BLaER1 (cell line): ENCODE data around the gene SPAG5.

ENCODE experiments used
- H3K27ac ChIP-seq: shearing (Covaris generic); formaldehyde crosslinking; 2 replicates; pipeline ENCODE4 v1.8.1; 2022
- H3K27me3 ChIP-seq: shearing (Covaris generic); formaldehyde crosslinking; 2 replicates; pipeline ENCODE4 v1.8.1; 2022
- H3K36me3 ChIP-seq: shearing (Covaris generic); formaldehyde crosslinking; 2 replicates; pipeline ENCODE4 v1.8.1; 2022
- H3K4me1 ChIP-seq: shearing (Covaris generic); formaldehyde crosslinking; 2 replicates; pipeline ENCODE4 v1.8.1; 2022
- H3K4me2 ChIP-seq: shearing (Covaris generic); formaldehyde crosslinking; 2 replicates; pipeline ENCODE4 v1.8.1; 2022
- H3K4me3 ChIP-seq: shearing (Covaris generic); formaldehyde crosslinking; 2 replicates; pipeline ENCODE4 v1.8.1; 2022
- H3K9ac ChIP-seq: shearing (Covaris generic); formaldehyde crosslinking; 2 replicates; pipeline ENCODE4 v1.8.1; 2022
- H3K9me3 ChIP-seq: shearing (Covaris generic); formaldehyde crosslinking; 2 replicates; pipeline ENCODE4 v1.8.1; 2022
- H4K20me1 ChIP-seq: shearing (Covaris generic); formaldehyde crosslinking; 2 replicates; pipeline ENCODE4 v1.8.1; 2022
- Cebpa-rat ChIP-seq: shearing (Covaris generic); IDR thresholded peaks from 2 replicates; pipeline ENCODE4 v1.8.1; 2022

The SPAG5 gene

DNA sequence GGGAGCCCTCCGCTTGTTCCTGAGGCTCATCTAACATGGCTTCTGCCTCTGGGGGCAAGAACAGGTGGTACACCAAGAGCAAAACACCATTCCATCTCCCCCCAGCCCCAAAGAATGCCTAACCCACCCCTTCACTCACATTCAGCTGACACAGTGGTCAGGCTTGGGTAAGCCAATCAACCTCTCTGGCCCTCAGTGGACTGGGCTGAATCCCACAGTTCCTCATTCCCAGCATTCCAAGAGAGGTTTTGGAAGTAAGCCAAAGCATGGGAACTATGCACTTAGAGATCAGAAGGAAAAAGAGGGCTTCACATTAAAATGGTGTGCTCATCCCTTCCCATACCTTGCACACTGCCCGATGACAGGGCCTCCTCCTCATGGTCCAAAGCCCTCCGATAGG, 35.4 kb downstream of the SPAG5 start:
- Histone ChIP-seq H3K9ac (no peak overlapping the region), H4K20me1 (peaks cover 40% of the 10 kb centered on the region), H3K4me2 (no peak overlapping the region), H3K9me3 (no peaks in the 10 kb centered on the region), H3K36me3 (peaks cover 76% of the 10 kb centered on the region), H3K4me3 (no peak overlapping the region), H3K27me3 (no peaks in the 10 kb centered on the region), H3K27ac (no peak overlapping the region), H3K4me1 (peaks cover 16% of the 10 kb centered on the region)
- no peak for TF ChIP-seq Cebpa-rat

DNA sequence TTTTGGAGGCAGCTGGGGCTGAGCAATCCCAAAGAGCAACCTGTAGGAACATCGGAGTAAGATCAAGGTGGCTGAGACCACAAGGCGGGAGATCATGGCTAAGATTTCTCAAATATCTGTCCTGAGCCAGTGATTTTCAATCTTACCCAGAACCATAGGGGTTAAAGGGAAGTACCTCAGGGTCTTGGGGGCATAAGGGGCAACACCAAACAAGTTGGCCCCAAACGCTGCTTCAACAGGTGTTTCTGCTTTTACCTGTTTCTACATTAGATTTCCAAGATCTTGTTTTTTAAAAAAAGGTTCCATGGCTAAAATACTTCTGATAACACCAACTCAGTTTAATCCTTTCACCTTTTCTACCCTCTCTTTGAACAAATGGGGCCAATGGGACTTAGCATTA, 43.8 kb downstream of the SPAG5 start:
- Histone ChIP-seq H4K20me1 (peaks cover 19% of the 10 kb centered on the region), H3K9ac (no peak overlapping the region), H3K9me3 (no peaks in the 10 kb centered on the region), H3K4me2 (no peak overlapping the region), H3K4me3 (no peak overlapping the region), H3K27ac (no peak overlapping the region), H3K4me1 (peaks cover 23% of the 10 kb centered on the region), H3K27me3 (no peaks in the 10 kb centered on the region), H3K36me3 (peaks cover 71% of the 10 kb centered on the region)
- TF ChIP-seq Cebpa-rat, result no peak

DNA sequence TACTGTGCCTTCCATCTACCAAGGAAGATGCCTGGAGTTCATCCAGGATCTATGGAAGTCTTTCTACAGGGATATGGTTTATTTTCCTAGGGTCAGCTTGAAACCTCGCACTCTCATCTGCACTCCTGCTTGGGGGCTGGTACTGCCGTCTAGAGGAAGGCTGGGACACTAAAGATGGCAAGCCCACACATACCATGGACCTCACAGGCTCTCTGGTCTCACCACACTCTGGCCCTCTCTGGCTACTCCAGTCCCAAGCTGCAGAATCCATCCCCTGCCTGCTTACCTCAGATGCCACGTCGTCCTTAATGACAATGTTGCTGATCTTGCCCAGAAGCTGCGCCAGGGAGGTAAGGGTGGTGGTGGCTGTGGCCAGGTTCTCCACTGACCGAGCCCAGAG, 44.3 kb downstream of the SPAG5 start:
- Histone ChIP-seq H3K36me3 (peaks cover 66% of the 10 kb centered on the region), H3K9me3 (no peaks in the 10 kb centered on the region), H3K4me1 (peaks cover 27% of the 10 kb centered on the region), H3K4me3 (no peak overlapping the region), H3K27me3 (no peaks in the 10 kb centered on the region), H3K9ac (no peak overlapping the region), H4K20me1 (peaks cover 24% of the 10 kb centered on the region), H3K27ac (no peak overlapping the region), H3K4me2 (no peak overlapping the region)
- no peak for TF ChIP-seq Cebpa-rat

DNA sequence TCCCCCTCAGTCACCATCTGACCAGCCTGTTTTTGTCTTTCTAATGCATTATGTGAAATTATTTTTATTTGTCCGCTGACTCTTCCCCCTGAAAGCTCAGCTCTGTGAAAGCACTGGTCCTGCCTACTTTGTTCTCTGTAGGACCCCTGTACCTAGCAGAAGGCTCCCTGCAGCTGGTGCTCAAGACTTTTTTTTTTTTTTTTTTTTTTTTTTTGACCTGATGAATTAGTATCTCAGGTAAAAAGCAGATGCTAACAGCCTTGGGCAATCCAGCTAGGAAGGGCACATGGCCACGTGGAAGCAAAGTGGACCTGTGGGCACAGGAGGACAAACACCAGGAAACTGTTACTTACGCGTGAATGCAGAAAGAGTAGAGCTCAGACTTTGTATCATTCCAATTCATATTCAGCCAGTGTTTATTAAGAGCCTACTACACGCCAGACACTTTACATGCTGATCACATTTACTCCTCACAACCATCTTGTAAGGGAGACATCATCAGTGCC, 45.8 kb downstream of the SPAG5 start:
- TF ChIP-seq Cebpa-rat, result no peak
- Histone ChIP-seq H3K4me1 (peaks cover 42% of the 10 kb centered on the region), H3K27me3 (no peaks in the 10 kb centered on the region), H3K36me3 (peaks cover 51% of the 10 kb centered on the region), H3K27ac (no peak overlapping the region), H4K20me1 (peaks cover 26% of the 10 kb centered on the region), H3K9me3 (no peaks in the 10 kb centered on the region), H3K4me2 (peak overlapping the region; percentile 95), H3K9ac (no peak overlapping the region), H3K4me3 (no peak overlapping the region)

DNA sequence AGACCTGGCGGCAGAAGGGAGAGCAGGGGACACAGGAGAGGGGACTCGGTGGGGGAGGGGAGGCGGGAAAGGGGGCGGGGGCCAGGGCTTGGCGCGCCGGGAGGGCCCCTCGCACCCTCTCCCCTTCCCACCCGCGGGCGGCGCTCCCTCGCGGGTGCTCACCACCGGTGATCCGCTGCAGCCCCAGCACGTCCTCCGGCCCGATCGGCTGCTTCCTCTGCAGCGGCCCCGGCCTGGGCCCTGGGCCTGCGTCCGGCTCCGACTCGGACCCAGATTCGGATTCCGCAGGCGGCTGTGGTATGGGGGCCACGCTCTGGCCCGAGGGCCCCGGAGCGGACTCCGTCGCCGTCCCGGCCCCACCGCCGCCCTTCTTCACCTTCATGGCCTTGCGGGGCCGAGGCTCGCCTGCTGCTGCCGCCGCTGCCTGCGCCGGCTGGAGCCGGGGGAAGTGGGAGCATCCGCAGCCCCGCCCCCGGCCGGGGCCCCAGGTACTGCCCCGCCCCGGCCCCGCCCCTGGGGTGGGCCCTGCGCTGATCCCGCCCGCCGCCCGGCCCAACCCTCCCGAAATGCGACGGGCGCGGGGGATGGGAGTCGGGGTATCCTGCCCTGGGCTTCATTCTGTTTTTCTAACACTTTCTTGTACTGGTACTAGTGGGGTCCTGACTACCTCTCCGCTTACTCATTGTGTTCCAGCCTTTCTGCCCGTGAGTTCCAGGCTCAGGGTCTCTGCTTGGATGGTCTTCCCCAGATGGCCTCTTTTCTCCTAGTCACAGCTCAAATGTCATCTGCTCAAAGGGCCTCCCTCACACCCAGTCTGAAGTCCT, 46.4 kb downstream of the SPAG5 start, which contains the start of gene UNC119:
Gene UNC119, minus strand, starts transcription at position 449 of the 824 bp plus-strand sequence. Its CDS starts 67 bp downstream, at position 382.
- no peak within 1 kb of the TSS for H3K27ac ChIP-seq

DNA sequence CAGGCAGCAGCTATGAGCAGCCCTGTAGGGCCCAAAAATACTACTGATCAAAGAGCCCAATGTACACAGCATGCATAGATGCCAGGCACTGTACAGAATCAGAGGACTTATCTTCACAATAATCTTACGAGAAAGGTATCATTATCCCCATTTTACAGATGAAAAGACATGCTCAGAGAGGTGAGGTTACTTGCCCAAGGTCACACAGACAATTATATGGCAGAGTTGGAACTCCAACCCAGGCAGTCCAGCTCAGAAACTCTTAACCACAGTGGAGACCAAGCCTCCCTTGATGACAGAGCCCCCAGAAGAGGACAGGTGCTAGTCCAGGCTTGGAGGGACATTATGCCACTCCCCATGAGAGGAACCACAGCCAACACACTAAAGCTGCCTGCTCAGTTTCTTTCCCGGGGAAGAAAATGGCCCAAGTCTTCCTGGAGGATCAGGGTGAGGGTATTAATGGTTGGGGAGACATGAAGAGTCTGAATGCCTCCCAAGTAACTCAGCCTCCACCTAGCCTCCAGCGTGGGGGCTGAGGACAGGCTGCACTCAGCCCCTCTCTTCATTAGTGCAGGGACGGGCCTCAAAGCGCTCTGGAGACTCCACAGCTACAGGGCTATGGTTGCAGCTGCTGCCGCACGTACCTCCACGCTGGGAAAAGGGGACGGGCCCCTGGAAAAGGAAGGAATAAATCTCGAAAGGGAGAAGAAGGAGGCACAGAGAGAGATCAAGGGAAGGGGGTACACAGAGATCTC, 47.2 kb downstream of the SPAG5 start:
- peaks cover 45% of the 10 kb centered on the region for H3K36me3 ChIP-seq
- no peaks in the 10 kb centered on the region for H3K27me3 ChIP-seq
- no peak overlapping the region for H3K27ac ChIP-seq
- peaks cover 52% of the 10 kb centered on the region for H3K4me1 ChIP-seq
- no peak for TF ChIP-seq Cebpa-rat
- peak overlapping the region; percentile 85 for H3K4me3 ChIP-seq
- H3K9ac ChIP-seq, result peak overlapping the region; percentile 80
- H3K9me3 ChIP-seq, result no peaks in the 10 kb centered on the region
- H4K20me1 ChIP-seq, result peaks cover 26% of the 10 kb centered on the region
- H3K4me2 ChIP-seq, result peak overlapping the region; percentile 95

More for the DNA sequence above, 46.4 kb downstream of the SPAG5 start, which contains the start of gene UNC119:
- TF ChIP-seq Cebpa-rat, result no peak
- Histone ChIP-seq H3K27me3 (no peaks in the 10 kb centered on the region), H3K9ac (peak within 1 kb of the TSS; percentile 80), H3K9me3 (no peaks in the 10 kb centered on the region), H3K4me2 (peak within 1 kb of the TSS; percentile 95), H3K4me3 (peak within 1 kb of the TSS; percentile 85), H3K36me3 (peaks cover 45% of the 10 kb centered on the region), H4K20me1 (peaks cover 26% of the 10 kb centered on the region), H3K4me1 (peaks cover 49% of the 10 kb centered on the region)

DNA sequence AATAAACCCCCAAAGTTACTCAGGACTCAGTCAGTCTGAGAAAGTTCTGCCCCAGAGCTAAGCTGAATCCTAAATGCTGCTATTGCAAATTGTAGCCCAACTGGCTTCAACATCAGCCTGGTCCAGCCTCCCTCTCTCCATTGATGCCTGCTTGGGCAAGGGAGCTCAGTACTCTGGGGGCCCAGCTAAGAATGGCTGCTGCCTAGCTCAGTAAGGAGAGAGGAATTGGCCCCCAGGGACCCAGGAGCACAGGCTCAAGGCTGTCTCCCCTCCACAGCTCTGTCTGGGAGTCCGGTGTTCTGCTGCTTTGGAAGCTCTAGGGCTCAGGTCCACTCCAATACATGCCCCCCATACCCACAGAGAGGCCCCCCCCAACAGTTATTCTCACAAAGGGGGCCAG, 48.0 kb downstream of the SPAG5 start:
- H3K4me1 ChIP-seq, result peaks cover 52% of the 10 kb centered on the region
- no peaks in the 10 kb centered on the region for H3K9me3 ChIP-seq
- H4K20me1 ChIP-seq, result peaks cover 26% of the 10 kb centered on the region
- peak overlapping the region; percentile 95 for H3K4me2 ChIP-seq
- TF ChIP-seq Cebpa-rat, result no peak
- no peak overlapping the region for H3K9ac ChIP-seq
- H3K27ac ChIP-seq, result no peak overlapping the region
- no peak overlapping the region for H3K4me3 ChIP-seq
- H3K27me3 ChIP-seq, result no peaks in the 10 kb centered on the region
- peaks cover 38% of the 10 kb centered on the region for H3K36me3 ChIP-seq

DNA sequence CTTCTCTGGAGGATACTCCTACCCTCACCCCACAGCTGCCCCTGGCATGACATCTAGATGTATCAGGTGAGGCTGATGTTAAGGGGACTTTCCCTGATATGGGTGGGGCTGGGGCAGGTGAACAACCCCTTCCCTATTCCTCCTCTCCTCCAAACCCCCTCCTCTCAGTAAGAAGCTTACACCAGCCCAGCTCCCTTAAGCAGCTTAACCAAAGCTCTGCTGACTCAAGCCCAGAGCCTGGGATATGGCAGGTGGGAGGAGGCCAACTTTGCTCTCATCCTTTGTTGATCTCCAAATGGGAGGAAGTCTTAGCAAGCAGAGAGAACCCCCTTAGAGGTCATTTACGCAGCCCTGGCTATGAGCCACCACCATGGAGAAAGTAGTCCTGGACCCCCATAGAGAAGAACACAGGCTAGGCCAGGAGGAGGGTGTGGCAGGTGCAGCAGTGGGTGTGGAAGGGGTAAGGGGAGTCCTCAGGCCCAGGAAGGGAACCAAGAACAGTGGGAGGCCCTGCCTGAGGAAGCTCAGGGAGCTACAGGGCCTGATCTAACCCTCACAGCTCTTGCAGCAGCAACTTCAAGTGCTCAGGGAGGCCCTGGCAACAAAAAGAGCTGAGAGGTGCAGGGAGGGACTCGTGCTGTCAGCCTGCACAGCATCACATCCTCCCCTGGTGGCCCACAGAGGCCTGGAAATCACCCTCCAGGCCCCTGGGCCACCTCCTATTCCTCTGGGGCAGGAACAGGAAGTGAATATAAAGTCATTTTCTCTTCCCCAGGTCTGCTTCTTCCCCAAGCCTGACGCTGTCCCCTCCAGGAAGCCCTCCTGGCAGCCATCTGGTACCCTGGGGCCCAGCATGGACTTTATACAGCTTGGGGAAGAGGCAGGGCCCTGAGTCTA, 49.3 kb downstream of the SPAG5 start:
- H3K9ac ChIP-seq, result peak overlapping the region; percentile 34; the same call in 1 of the 2 replicates
- no peak overlapping the region for H3K4me3 ChIP-seq
- H3K9me3 ChIP-seq, result no peaks in the 10 kb centered on the region

More for the DNA sequence above, 49.3 kb downstream of the SPAG5 start:
- TF ChIP-seq Cebpa-rat, result no peak
- peak overlapping the region; percentile 77; the same call in 1 of the 2 replicates for H3K27ac ChIP-seq
- peaks cover 24% of the 10 kb centered on the region for H3K36me3 ChIP-seq
- peaks cover 26% of the 10 kb centered on the region for H4K20me1 ChIP-seq
- H3K4me1 ChIP-seq, result peaks cover 57% of the 10 kb centered on the region
- H3K27me3 ChIP-seq, result no peaks in the 10 kb centered on the region
- peak overlapping the region; percentile 95 for H3K4me2 ChIP-seq
